ENCODE results near the gene ASTN1. TPM values are rescaled to one million over a fixed set of nuclear protein-coding genes. Genes with fewer than 3 reads are reported as not detected.

The ASTN1 gene
- total RNA-seq, 1 experiment from 2014 or later = 0.42 TPM

- no peaks in the 10 kb centered on the region for H3K4me1 ChIP-seq (ENCODE audit: control insufficient read depth in 1 of 2, insufficient read depth in 2 of 2, low read length in 2 of 2)
- CTCF ChIA-PET = interaction anchor here (2.0 kb wide), 1 partner anchor 112 kb away, joined by 4 read pairs; no protein-coding TSS in a partner anchor
These were observed 154.2 kb downstream of the ASTN1 start for GRCh38 chr1:177010211-177010825.

GRCh38 chr1:177008653-177009052, 155.9 kb downstream of the ASTN1 start:
- intact Hi-C loops (cut with micrococcal nuclease) = no loop called here
- TF ChIP-seq SIN3A (IDR thresholded peaks at IDR 0.05; ENCODE audit: low read depth) (no peak), RAD21 (IDR thresholded peaks at IDR 0.05; ENCODE audit: low read depth) (no peak), FOSL1 (IDR thresholded peaks at IDR 0.05; ENCODE audit: low read depth) (no peak), EZH2 (IDR thresholded peaks at IDR 0.05) (no peak)
- ATAC-seq (no peak), DNase-seq (ENCODE audit: low read depth, low spot score) (no peak)
- Histone ChIP-seq H4K20me1 (ENCODE audit: insufficient read depth) (no peaks in the 10 kb centered on the region), H3K36me3 (ENCODE audit: control insufficient read depth in 1 of 2, insufficient read depth in 2 of 2, low read length in 2 of 2) (no peaks in the 10 kb centered on the region), H3K9me3 (ENCODE audit: control insufficient read depth in 1 of 2, insufficient read depth in 1 of 2, low read depth in 1 of 2, low read length in 2 of 2) (no peaks in the 10 kb centered on the region), H2AFZ (ENCODE audit: low read depth, low read length, poor library complexity, severe bottlenecking) (no peak overlapping the region), H3K4me2 (ENCODE audit: low read length) (no peak overlapping the region), H3K4me1 (ENCODE audit: control insufficient read depth in 1 of 2, insufficient read depth in 2 of 2, low read length in 2 of 2) (no peaks in the 10 kb centered on the region), H3K9ac (ENCODE audit: low read length) (no peak overlapping the region), H3K4me3 (replicated peaks in 1 of 2; ENCODE audit: low read depth in 1 of 2, low read length in 2 of 2) (no peak overlapping the region), H3K79me2 (ENCODE audit: insufficient read depth, low read length) (no peaks in the 10 kb centered on the region), H3K9me2 (ENCODE audit: insufficient read depth) (no peaks in the 10 kb centered on the region), H3K27ac (ENCODE audit: low read depth, low read length) (no peak overlapping the region), H3K27me3 (ENCODE audit: insufficient read depth, low read length) (peaks cover 7% of the 10 kb centered on the region)
- no TSS peak for BruUV-seq (replicated peaks)
- RAD21 ChIA-PET (ENCODE audit: low non-redundant PET in 1 of 2, low total read pairs in 2 of 2, uncharacterized antibody in 2 of 2, unreplicated experiment in 2 of 2) = no interaction called here
- POLR2A ChIA-PET = no interaction called here
- CTCF ChIA-PET = interaction anchor here (0.5 kb wide), 1 partner anchor 11 kb away, joined by 3 read pairs; no protein-coding TSS in a partner anchor

More at GRCh38 chr1:177010211-177010825, 154.2 kb downstream of the ASTN1 start:
- Histone ChIP-seq H3K36me3 (ENCODE audit: control insufficient read depth in 1 of 2, insufficient read depth in 2 of 2, low read length in 2 of 2) (no peaks in the 10 kb centered on the region), H3K9me2 (ENCODE audit: insufficient read depth) (no peaks in the 10 kb centered on the region), H3K9me3 (ENCODE audit: control insufficient read depth in 1 of 2, insufficient read depth in 1 of 2, low read depth in 1 of 2, low read length in 2 of 2) (no peaks in the 10 kb centered on the region), H4K20me1 (ENCODE audit: insufficient read depth) (no peaks in the 10 kb centered on the region), H3K4me3 (replicated peaks in 1 of 2; ENCODE audit: low read depth in 1 of 2, low read length in 2 of 2) (no peak overlapping the region), H3K27ac (ENCODE audit: low read depth, low read length) (no peak overlapping the region), H2AFZ (ENCODE audit: low read depth, low read length, poor library complexity, severe bottlenecking) (no peak overlapping the region), H3K27me3 (ENCODE audit: insufficient read depth, low read length) (peaks cover 7% of the 10 kb centered on the region), H3K79me2 (ENCODE audit: insufficient read depth, low read length) (no peaks in the 10 kb centered on the region), H3K4me2 (ENCODE audit: low read length) (no peak overlapping the region), H3K9ac (ENCODE audit: low read length) (no peak overlapping the region)
- ChIA-PET RAD21 (ENCODE audit: low non-redundant PET in 1 of 2, low total read pairs in 2 of 2, uncharacterized antibody in 2 of 2, unreplicated experiment in 2 of 2) (no interaction called here), POLR2A (no interaction called here)
- intact Hi-C loops (cut with micrococcal nuclease) = no loop called here
- DNase-seq (ENCODE audit: low read depth, low spot score) = no peak
- no peak for ATAC-seq
- TF ChIP-seq EZH2 (IDR thresholded peaks at IDR 0.05) (no peak), TCF7L2 (IDR thresholded peaks at IDR 0.05; ENCODE audit: borderline replicate concordance, extremely low read depth, insufficient read depth, insufficient read length) (no peak), SP1 (IDR thresholded peaks at IDR 0.05; ENCODE audit: low read depth) (no peak), ELF1 (IDR thresholded peaks at IDR 0.05; ENCODE audit: borderline replicate concordance, low read depth) (no peak), SIN3A (IDR thresholded peaks at IDR 0.05; ENCODE audit: low read depth) (no peak), JUND (IDR thresholded peaks at IDR 0.05) (no peak)
- no TSS peak for BruUV-seq (replicated peaks)

All from HCT116 (cell line).